Measurements from ENCODE around the gene HAP1. TPM values are rescaled to one million over a fixed set of nuclear protein-coding genes. Genes with fewer than 3 reads are reported as not detected.
"Not testable (repeated sequence)": the region's sequence is repeated elsewhere in the genome, so short reads cannot be mapped to it uniquely, and the experiment has no call there.

HAP1 gene
- total and polyA plus RNA-seq, 4 donors = 0.06 TPM; not detected in 3

- H3K4me1 ChIP-seq (ENCODE audit: control insufficient read depth in 1 of 2, insufficient read depth in 2 of 2, low read length in 2 of 2) = no peaks in the 10 kb centered on the region
These were observed 58.4 kb downstream of the HAP1 start for GRCh38 chr17:41676058-41676419.

GRCh38 chr17:41675157-41676057, 59.0 kb downstream of the HAP1 start:
- ATAC-seq (ENCODE audit: low FRiP score); intact Hi-C loops (cut with DNase I): not testable (repeated sequence)
- WGBS, 2 donors = 78 to 79% methylated on average over 7 of the region's 7 CpGs

More at GRCh38 chr17:41676058-41676419, 58.4 kb downstream of the HAP1 start:
- WGBS, 2 donors = 82 to 87% methylated on average over 3 of the region's 3 CpGs
- no peak overlapping the region for H3K27ac ChIP-seq (ENCODE audit: low read depth in 1 of 2, low read length in 2 of 2)
- H3K4me3 ChIP-seq (ENCODE audit: low read length in 2 of 2) = no peak overlapping the region
- intact Hi-C loops (cut with DNase I) = no loop called here
- H3K36me3 ChIP-seq (ENCODE audit: control insufficient read depth in 1 of 2, insufficient read depth in 2 of 2, low read length in 1 of 2) = no peaks in the 10 kb centered on the region
- DNase-seq (no peak), ATAC-seq (ENCODE audit: low FRiP score) (no peak)
- no peaks in the 10 kb centered on the region for H3K27me3 ChIP-seq (ENCODE audit: control insufficient read depth in 1 of 2, insufficient read depth in 2 of 2, low read length in 1 of 2)
- no peaks in the 10 kb centered on the region for H3K9me3 ChIP-seq (ENCODE audit: control insufficient read depth, low read length)

More at GRCh38 chr17:41675157-41676057, 59.0 kb downstream of the HAP1 start:
- H3K27me3 ChIP-seq (ENCODE audit: control insufficient read depth in 1 of 2, insufficient read depth in 2 of 2, low read length in 1 of 2); H3K36me3 ChIP-seq (ENCODE audit: control insufficient read depth in 1 of 2, insufficient read depth in 2 of 2, low read length in 1 of 2); H3K4me1 ChIP-seq (ENCODE audit: control insufficient read depth in 1 of 2, insufficient read depth in 2 of 2, low read length in 2 of 2); H3K27ac ChIP-seq (ENCODE audit: low read depth in 1 of 2, low read length in 2 of 2); DNase-seq; H3K4me3 ChIP-seq (ENCODE audit: low read length in 2 of 2); H3K9me3 ChIP-seq (ENCODE audit: control insufficient read depth, low read length): not testable (repeated sequence)

Other genes with a start within 250 kb of the HAP1 start
- not detected for gene KRT36, start 244.7 kb downstream of the HAP1 start, total RNA-seq
- gene KRT36, start 244.7 kb downstream of the HAP1 start, polyA plus RNA-seq = under 1 TPM in 1 of 2 donors, not detected in 1; 0.50 TPM
- gene KRT13, start 229.0 kb downstream of the HAP1 start, total RNA-seq = not detected
- gene KRT13, start 229.0 kb downstream of the HAP1 start, polyA plus RNA-seq = 10 to 100 TPM; 11.4 to 38.3 TPM
- not detected for gene KRT15, start 215.8 kb downstream of the HAP1 start, total RNA-seq
- gene KRT15, start 215.8 kb downstream of the HAP1 start, polyA plus RNA-seq = 1 to 10 TPM in 1 of 2 donors, under 1 TPM in 1; 0.56 to 1.9 TPM
- gene KRT19, start 206.3 kb downstream of the HAP1 start, total RNA-seq = 1 to 10 TPM; 1.3 to 5.7 TPM
- gene KRT19, start 206.3 kb downstream of the HAP1 start, polyA plus RNA-seq = 100 to 1,000 TPM in 1 of 2 donors, 1 to 10 TPM in 1; 3.1 to 135 TPM
- gene KRT9, start 162.6 kb downstream of the HAP1 start, total RNA-seq = not detected
- under 1 TPM in 1 of 2 donors, not detected in 1; 0.18 TPM for gene KRT9, start 162.6 kb downstream of the HAP1 start, polyA plus RNA-seq
- gene KRT14, start 147.7 kb downstream of the HAP1 start, total RNA-seq = 1 to 10 TPM in 1 of 2 donors, under 1 TPM in 1; 0.30 to 1.2 TPM
- 10 to 100 TPM in 1 of 2 donors, 1 to 10 TPM in 1; 4.4 to 46.7 TPM for gene KRT14, start 147.7 kb downstream of the HAP1 start, polyA plus RNA-seq
- gene KRT16, start 121.9 kb downstream of the HAP1 start, total RNA-seq = under 1 TPM; 0.30 to 0.65 TPM
- 10 to 100 TPM in 1 of 2 donors, 1 to 10 TPM in 1; 6.9 to 15.7 TPM for gene KRT16, start 121.9 kb downstream of the HAP1 start, polyA plus RNA-seq
- gene KRT17, start 110.1 kb downstream of the HAP1 start, total RNA-seq = 1 to 10 TPM; 3.8 to 5.5 TPM
- gene KRT17, start 110.1 kb downstream of the HAP1 start, polyA plus RNA-seq = 100 to 1,000 TPM in 1 of 2 donors, 10 to 100 TPM in 1; 33.2 to 126 TPM
- 100 to 1,000 TPM; 582 to 726 TPM for gene EIF1, start 45.8 kb downstream of the HAP1 start, total RNA-seq
- gene EIF1, start 45.8 kb downstream of the HAP1 start, polyA plus RNA-seq = 100 to 1,000 TPM; 372 to 801 TPM
- gene GAST, start 22.3 kb downstream of the HAP1 start, total RNA-seq = not detected
- gene GAST, start 22.3 kb downstream of the HAP1 start, polyA plus RNA-seq = not detected
- gene JUP, start 52.1 kb upstream of the HAP1 start, total RNA-seq = 10 to 100 TPM; 35.7 to 41.0 TPM
- 10 to 100 TPM; 48.3 to 64.3 TPM for gene JUP, start 52.1 kb upstream of the HAP1 start, polyA plus RNA-seq
- gene P3H4, start 77.3 kb upstream of the HAP1 start, total RNA-seq = 10 to 100 TPM; 14.4 to 19.6 TPM
- gene P3H4, start 77.3 kb upstream of the HAP1 start, polyA plus RNA-seq = 10 to 100 TPM; 10.5 to 15.1 TPM
- 100 to 1,000 TPM; 140 to 172 TPM for gene FKBP10, start 78.4 kb upstream of the HAP1 start, total RNA-seq
- gene FKBP10, start 78.4 kb upstream of the HAP1 start, polyA plus RNA-seq = 100 to 1,000 TPM in 1 of 2 donors, 10 to 100 TPM in 1; 70.5 to 260 TPM
- 10 to 100 TPM; 43.5 to 64.3 TPM for gene NT5C3B, start 101.6 kb upstream of the HAP1 start, total RNA-seq
- 100 to 1,000 TPM; 100 to 155 TPM for gene NT5C3B, start 101.6 kb upstream of the HAP1 start, polyA plus RNA-seq
- gene KLHL10, start 103.2 kb upstream of the HAP1 start, total RNA-seq = under 1 TPM; 0.36 TPM
- gene KLHL10, start 103.2 kb upstream of the HAP1 start, polyA plus RNA-seq = under 1 TPM in 1 of 2 donors, not detected in 1; 0.97 TPM
- gene KLHL11, start 130.8 kb upstream of the HAP1 start, total RNA-seq = 10 to 100 TPM; 11.9 TPM
- gene KLHL11, start 130.8 kb upstream of the HAP1 start, polyA plus RNA-seq = 1 to 10 TPM; 1.0 to 1.8 TPM
- gene ACLY, start 184.3 kb upstream of the HAP1 start, total RNA-seq = 100 to 1,000 TPM in 1 of 2 donors, 10 to 100 TPM in 1; 84.5 to 106 TPM
- gene ACLY, start 184.3 kb upstream of the HAP1 start, polyA plus RNA-seq = 10 to 100 TPM; 14.8 to 26.4 TPM
- gene ODAD4, start 196.0 kb upstream of the HAP1 start, total RNA-seq = 1 to 10 TPM in 1 of 2 donors, under 1 TPM in 1; 0.81 to 1.4 TPM
- gene ODAD4, start 196.0 kb upstream of the HAP1 start, polyA plus RNA-seq = 1 to 10 TPM; 2.4 to 3.8 TPM
- 10 to 100 TPM; 50.2 to 59.3 TPM for gene CNP, start 232.2 kb upstream of the HAP1 start, total RNA-seq
- 10 to 100 TPM; 15.5 to 36.4 TPM for gene CNP, start 232.2 kb upstream of the HAP1 start, polyA plus RNA-seq